GM19438 (cell line): Measurements from ENCODE around the gene USP53.
"Not testable (repeated sequence)": the region's sequence is repeated elsewhere in the genome, so short reads cannot be mapped to it uniquely, and the experiment has no call there.

Experiments
- ATAC-seq: cut with Tn5 transposase; IDR thresholded peaks from one replicate; pipeline ENCODE4 v1.9.1; 2021; ENCODE audit warnings: low read depth; ENCODE audit not compliant: unreplicated experiment

USP53 gene

GRCh38 chr4:119266153-119266552 lies 53.6 kb downstream of the USP53 start:
- ATAC-seq, result no peak

DNA sequence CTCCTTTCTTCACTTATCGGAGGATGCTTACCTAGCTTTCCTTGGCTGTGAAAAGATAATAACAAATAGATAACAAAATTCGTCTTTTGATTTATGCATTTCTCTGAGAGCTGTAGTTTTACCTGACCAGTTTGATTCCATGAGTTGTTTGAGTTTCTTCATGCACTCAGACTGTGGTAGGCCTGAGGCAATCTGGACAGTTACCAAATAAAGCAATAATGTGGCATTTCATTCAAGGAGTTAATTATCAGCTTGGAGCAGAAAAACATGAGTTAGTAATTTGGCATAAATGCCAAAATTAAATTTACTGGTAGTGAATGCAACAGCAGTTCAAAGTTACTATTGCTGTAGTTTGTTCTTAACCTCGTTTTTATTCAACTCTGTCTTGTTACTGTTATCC lies 56.0 kb downstream of the USP53 start:
- ATAC-seq, result no peak

DNA sequence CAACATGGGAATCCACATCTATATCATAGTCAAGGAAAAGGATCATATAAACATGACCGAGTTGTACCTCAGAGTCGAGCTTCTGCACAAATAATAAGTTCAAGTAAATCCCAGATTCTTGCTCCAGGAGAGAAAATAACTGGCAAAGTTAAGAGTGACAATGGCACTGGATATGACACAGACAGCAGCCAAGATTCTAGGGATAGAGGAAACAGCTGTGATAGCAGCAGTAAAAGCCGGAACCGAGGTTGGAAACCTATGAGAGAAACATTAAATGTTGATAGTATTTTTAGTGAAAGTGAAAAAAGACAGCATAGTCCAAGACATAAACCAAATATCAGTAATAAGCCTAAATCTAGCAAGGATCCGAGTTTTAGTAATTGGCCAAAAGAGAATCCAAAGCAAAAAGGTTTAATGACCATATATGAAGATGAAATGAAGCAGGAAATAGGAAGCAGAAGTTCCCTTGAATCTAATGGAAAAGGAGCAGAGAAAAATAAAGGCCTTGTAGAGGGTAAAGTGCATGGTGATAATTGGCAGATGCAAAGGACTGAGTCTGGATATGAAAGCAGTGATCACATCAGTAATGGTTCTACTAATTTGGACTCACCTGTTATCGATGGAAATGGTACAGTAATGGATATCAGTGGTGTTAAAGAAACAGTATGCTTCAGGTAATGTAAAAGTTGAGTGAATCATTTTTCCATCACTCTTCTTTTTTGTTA lies 59.0 kb downstream of the USP53 start:
- no peak for ATAC-seq

- ATAC-seq, result not testable (repeated sequence)
Observed at GRCh38 chr4:119279541-119279940, 67.0 kb downstream of the USP53 start.

DNA sequence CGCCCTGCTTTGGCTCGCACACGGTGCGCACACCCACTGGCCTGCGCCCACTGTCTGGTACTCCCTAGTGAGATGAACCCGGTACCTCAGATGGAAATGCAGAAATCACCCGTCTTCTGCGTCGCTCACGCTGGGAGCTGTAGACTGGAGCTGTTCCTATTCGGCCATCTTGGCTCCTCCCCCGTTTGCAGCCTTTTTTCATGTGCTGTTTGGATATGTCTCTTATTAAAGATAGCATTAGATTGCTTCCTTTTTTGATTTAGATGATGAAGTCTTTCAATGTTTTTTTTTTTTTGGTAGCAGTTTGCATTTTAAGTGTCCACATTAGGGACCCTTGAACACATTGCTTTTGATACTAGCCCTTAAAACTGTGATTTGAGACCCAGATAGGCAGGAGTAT lies 67.4 kb downstream of the USP53 start:
- ATAC-seq, result not testable (repeated sequence)

- no peak for ATAC-seq
Observed at GRCh38 chr4:119281393-119281792, 68.9 kb downstream of the USP53 start.

DNA sequence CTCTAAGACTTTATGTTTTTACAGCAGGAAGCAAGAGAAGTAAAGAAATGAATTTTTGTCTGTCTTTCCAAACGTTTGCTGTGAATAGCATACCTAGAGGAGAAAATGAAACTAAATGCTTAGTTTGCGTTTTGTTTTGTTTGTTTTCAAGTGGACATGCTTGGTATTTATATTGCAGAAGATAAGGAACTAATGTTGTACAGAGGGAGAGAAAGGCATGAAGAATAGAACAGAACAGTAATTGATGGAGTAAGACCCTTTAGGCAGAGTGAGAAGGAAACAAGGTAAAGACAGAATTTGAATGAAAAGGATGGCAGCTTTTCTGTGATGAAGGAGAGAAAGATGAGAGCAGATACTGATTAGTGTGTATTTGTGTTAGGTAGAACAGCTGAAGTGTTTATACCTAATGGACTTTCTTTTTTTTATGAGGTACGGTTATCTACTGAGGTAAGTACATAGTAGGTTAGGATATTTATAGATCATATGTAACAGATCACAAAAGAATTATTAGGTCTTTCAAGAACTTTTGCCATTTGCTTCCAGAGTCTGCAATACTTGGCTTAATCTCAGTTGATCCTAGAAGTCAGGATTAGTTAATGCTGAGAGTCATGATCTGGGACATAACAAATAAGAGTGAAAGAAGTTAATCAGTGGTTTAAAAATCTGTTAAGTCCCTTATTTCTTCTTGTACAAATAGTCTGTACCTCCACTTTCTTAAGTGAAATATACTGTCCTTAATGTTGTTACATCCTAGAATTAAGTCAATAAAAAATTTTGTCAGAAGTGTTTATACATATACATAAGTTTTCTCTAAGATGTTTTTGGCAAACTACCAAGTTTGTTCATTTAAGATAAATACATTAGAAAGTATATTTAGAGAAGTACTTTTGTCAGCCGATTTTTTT lies 72.6 kb downstream of the USP53 start:
- no peak for ATAC-seq

DNA sequence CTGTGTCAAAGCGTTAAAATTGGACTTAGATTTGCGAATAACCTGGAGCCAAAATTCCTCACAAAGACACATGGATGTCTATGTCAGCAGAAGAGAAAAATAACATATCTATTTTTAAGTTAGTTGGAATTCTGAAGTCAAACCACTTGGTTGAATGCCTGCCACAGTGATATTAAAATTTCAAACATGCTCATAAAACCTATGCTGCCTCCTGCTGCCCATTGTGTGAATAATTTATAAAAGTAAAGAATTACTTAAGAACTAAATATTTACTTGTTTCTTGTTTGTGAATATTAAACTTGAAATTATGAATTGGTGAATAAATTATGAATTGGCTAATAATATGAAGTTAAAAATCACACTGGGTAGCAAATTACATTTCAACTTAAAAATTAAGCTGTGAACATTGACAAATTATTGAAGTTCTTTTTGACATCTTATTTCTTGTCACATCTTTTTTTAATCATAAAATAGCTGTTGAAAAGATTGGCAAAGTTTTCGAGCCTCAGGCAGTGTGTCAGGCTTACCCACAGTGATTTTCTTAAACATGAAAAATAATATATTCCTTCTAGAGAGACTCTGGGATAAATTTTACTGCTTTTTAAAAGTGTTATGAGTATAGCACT lies 74.0 kb downstream of the USP53 start:
- ATAC-seq, result no peak

DNA sequence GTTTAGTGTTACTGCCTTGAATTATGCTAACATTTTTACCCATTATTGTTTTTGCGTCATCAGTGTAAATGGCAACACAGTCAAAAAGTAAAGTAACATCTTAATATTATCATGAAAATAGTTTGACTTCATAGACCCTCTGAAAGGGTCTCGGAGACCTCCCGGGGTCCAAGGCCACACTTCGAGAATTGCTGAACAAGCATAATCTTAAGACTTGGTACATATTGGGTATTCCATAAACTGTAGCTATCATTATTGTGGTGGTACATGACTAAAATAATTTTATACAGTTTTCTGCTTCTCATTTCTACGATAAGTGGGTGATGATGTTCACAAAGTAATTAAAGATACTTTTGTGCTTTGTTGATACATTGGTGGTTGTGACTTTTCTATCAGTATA lies 76.8 kb downstream of the USP53 start:
- no peak for ATAC-seq

DNA sequence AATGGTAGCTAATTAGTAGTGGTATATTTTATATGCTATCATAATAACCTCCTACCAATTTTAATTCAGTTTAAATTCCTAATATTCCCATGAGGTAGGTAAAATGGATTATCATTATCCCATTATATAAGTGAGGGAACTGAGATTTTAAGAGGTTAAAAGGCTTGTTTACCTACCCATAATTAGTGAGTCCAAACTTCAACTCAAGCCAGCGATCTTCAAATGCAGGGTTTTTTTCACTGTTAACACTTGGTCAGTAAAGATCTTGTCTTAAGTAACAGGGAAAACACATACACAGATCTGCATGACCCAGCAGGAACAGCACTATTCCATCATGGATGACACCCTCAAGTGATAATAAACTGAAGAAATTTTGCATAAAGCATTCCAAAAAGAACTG lies 78.1 kb downstream of the USP53 start:
- ATAC-seq, result no peak

DNA sequence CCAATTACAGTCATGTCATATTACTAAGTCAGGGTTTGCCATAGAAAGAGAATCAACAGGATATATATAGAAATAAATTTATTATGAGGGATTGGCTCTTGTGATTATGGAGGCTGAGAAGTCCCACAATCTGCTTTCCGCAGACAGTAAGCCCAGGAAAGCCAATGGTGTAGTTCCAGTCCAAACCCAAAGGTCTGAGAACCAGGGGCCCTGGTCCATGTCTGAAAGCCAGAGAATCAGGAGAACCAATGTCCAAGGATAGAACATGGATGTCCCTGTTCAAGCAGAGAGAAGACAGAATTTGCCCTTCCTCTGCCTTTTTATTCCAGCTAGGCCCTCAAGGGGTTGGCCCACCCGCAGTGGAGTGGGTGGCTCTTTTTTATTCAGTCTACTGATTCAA lies 83.8 kb downstream of the USP53 start:
- ATAC-seq, result no peak

DNA sequence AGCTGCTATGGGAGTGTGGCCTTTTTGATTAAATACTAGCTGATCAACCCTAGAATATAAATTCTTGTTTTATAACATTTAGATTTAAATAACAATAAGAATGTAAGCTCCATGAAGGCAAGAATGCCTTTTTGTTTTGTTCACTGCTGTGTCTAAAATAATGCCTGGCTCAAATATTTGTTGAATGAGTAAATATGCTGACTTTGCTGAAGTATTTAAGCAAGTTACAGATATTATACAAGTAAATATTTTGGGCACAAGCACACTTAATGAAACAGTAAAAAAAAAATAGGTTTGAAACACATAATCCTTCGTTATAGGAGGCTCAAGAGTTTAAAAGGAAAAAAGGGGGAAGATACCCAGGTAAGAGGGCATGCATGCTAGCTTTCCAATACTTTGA lies 85.3 kb downstream of the USP53 start:
- ATAC-seq, result no peak

- ATAC-seq, result no peak
Observed at GRCh38 chr4:119299260-119299671, 86.8 kb downstream of the USP53 start.

DNA sequence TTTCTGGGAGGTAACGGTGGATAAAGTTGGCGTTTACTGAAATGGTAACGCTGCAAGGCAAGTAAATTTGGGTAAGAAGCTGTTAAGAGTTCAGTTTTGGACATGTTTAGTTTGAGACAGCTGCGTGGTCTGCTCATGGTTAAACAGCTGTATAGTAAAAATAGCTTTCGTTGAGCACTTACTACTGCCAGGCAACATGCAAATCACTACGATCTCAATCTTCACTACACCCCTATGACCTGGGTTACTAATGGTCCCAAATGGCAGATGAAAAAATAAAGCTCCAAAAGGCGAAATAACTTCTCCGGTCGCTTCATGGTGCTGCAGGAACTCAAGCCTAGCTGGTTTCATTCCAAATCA lies 87.2 kb downstream of the USP53 start:
- peak; percentile 51 for ATAC-seq

DNA sequence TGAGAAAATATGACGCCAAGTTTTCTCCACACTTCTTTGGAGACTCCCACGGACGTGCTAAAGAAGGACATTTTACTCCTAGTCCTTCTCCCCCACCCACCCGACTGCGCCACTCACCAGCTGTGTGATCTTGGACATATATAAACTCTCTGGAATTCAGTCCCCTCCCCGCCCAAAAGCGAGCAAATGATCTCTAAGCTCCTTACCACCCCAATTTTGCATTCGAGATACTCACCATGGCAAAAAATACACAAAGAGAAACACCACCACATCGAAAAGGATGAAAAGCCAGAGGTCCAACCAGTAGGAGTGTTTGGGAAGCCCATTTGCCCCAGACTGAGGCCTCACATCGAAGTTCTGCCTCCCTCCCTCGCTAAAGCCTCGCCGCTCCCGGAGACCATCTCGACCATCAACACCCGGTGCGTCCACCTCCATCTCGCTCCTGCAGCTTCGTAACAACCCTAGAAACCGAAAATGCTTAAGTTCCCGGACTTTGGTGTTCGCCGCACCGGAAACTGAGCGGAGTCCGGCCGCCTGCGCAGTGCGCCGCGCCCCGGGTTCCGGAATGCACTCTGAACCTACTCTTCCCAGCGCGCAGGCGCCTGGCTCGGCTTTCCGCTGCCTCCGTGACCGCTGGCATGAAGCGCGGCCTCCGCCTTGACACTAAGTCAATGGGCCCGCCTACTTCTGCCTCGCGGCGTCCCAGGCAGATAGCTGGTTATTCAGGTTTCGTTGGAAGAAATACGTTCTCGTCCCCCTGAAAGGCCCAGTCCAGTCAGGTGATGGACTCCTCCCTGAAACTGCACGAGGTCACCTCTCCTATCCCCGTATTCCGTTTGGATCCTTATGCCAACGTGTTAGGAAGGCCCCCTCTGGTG lies 87.8 kb downstream of the USP53 start:
- ATAC-seq, result peak; percentile 96

DNA sequence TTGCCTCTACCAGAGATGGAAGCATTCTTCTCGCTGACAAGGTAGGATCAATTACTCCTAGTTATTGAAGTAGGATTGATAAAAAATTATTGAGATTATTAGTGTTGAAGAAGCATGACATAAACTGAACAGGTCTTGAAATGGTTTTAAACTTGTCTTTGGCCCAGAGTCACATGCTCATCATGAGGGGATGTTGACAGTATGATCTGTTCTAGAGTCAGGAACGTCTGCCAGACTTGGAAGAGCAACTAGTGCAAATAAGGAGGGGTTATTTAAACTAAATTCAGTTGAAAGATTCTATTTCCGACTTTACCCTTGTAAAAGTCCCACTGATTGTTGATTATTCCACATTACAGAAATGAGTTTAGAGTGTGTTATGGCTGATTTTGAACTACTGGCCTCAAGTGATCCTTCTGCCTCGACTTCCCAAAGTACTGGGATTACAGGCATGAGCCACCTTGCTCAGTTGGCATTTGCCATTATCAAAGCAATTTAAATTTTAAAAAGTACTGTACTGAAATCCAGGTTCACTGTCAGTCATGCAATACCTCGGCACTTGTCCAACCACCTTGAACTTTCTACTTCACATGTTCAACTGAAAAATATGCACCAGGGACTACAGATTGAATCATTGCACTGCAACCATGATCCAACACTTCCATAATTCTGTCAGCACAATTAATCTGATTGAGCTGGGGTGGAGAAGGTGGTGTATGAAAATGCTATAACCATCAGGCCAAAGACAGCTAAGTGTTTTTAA lies 89.7 kb downstream of the USP53 start:
- ATAC-seq, result no peak

DNA sequence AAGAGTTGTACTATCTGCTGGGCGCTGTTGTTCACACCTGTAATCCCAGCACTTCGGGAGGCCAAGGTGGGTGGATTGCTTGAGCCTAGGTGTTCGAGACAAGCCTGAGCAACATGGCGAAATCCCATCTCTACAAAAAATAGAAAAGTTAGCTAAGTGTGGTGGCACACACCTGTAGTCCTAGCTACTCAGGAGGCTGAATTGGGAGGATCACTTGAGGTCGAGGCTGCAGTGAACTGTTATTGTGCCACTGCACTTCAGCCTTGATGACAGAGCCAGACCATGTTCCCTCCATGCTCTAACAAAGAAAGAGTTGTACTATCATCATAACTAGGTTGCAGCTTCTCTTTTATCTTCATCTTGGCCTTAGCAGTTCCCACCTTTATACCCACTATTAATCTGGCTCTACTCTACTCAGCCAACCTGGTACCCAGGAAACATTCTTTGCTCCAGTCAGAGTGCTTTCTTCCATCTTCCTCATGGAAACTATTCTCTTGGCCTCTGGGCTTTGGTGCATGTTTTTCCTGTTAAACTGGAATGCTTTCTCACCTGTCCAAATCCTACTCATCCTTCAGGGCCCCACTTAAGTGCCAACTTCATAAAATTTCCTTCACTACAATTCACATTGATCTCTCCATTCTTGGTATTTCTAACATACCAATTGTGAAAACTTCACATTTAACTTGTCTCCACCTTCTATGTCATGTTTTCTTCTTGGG lies 91.2 kb downstream of the USP53 start:
- ATAC-seq, result no peak

- no peak for ATAC-seq
Observed at GRCh38 chr4:119304431-119304830, 91.9 kb downstream of the USP53 start.

- no peak for ATAC-seq
Observed at GRCh38 chr4:119307606-119308005, 95.1 kb downstream of the USP53 start.
